Breast epithelium (tissue), 4 donors: Measurements from ENCODE around the gene MFSD12. TPM values are rescaled to one million over a fixed set of nuclear protein-coding genes. Genes with fewer than 3 reads are reported as not detected.
"Not testable (repeated sequence)": the region's sequence is repeated elsewhere in the genome, so short reads cannot be mapped to it uniquely, and the experiment has no call there.

Experiments
- DNase-seq, 2 donors: peaks; one replicate each; pipeline ENCODE4 v3.0.0-alpha.2; 2019; ENCODE audit warnings: low spot score in 2 of 2
- H3K27ac ChIP-seq, 2 donors: fragments of 200-600 bp; sonication (generic) in 1 of 2; one replicate each; pipeline ENCODE4 v1.5.1; 2016 to 2019; ENCODE audit warnings: mild to moderate bottlenecking in 1 of 2
- H3K27me3 ChIP-seq, 2 donors: fragments of 200-600 bp; sonication (generic) in 1 of 2; one replicate each; pipeline versions ENCODE4 v1.5.1 to v1.6.0; 2017 to 2019; ENCODE audit warnings: control low read depth in 1 of 2, mild to moderate bottlenecking in 1 of 2
- H3K36me3 ChIP-seq: fragments of 200-600 bp; one replicate; pipeline ENCODE4 v1.5.1; 2019
- H3K4me1 ChIP-seq, 2 donors: fragments of 200-600 bp; sonication (generic); one replicate each; pipeline ENCODE4 v1.5.1; 2016 to 2019; ENCODE audit warnings: control low read depth in 1 of 2
- H3K4me3 ChIP-seq, 3 donors: fragments of 200-600 bp; sonication (generic); 1 replicate in 2 of 3; 2 replicates in 1 of 3; pipeline ENCODE4 v1.5.1; 2016 to 2019; ENCODE audit warnings: mild to moderate bottlenecking in 3 of 3, moderate library complexity in 2 of 3
- H3K9me3 ChIP-seq, 2 donors: fragments of 200-600 bp; sonication (generic) in 1 of 2; one replicate each; pipeline ENCODE4 v1.5.1; 2016 to 2019; ENCODE audit warnings: control low read depth in 1 of 2
- CTCF ChIP-seq, 3 donors: fragments of 450-650 bp; IDR thresholded peaks; one replicate each; pipeline ENCODE4 v1.5.1; 2016 to 2017; ENCODE audit warnings: antibody characterized with exemption in 3 of 3, mild to moderate bottlenecking in 3 of 3, moderate library complexity in 3 of 3
- POLR2A ChIP-seq: fragments of 450-650 bp; IDR thresholded peaks from one replicate; pipeline ENCODE4 v1.6.1; 2016; ENCODE audit warnings: antibody characterized with exemption, mild to moderate bottlenecking, moderate library complexity
- POLR2AphosphoS5 ChIP-seq, 3 donors: sonication (generic); formaldehyde crosslinking; IDR thresholded peaks; one replicate each; pipeline ENCODE4 v1.6.1; 2017; ENCODE audit warnings: antibody characterized with exemption in 3 of 3
- intact Hi-C: fragments of 100-400 bp; cut with DNase I; formaldehyde crosslinking; loops from one replicate; pipeline ENCODE4 v1.15.1; 2023; ENCODE audit warnings: low total_unique reads
- total RNA-seq, 3 donors: library from RNA; depleted of rRNA; stranded (reverse); fragments of >200 nt; gene quantifications; one replicate each; pipeline ENCODE4 v1.1.0, GENCODE V29; 2016

MFSD12 gene
- total RNA-seq, 3 donors from 2014 or later: 44.5 to 50.9 (median 44.9) TPM

GRCh38 chr19:3572855-3573161, 15.4 kb upstream of the MFSD12 start, which contains the start of gene HMG20B:
HMG20B (plus strand) TSS chr19:3572944; CDS start chr19:3573310, 366 bp downstream.
- intact Hi-C loops: no loop called here
- Histone ChIP-seq H3K27ac (peak within 1 kb of the TSS; percentile 89 to 92), H3K36me3 (no peaks in the 10 kb centered on the region), H3K27me3 (no peaks in the 10 kb centered on the region), H3K4me3 (peak within 1 kb of the TSS; percentile 90 to 96 (median 95)), H3K4me1 (no peaks in the 10 kb centered on the region), H3K9me3 (no peaks in the 10 kb centered on the region)
- TF ChIP-seq POLR2A: peak; percentile 13
- TF ChIP-seq POLR2AphosphoS5 (IDR thresholded peaks at IDR 0.05): no peak
- no peak for DNase-seq

GRCh38 chr19:3572132-3572854, 14.9 kb upstream of the MFSD12 start:
- DNase-seq: peak; percentile 100
- H3K9me3 ChIP-seq: no peaks in the 10 kb centered on the region
- H3K4me1 ChIP-seq: no peaks in the 10 kb centered on the region
- TF ChIP-seq POLR2A (no peak), POLR2AphosphoS5 (IDR thresholded peaks at IDR 0.05) (peak in 1 of 3 donors; percentile 50), CTCF (IDR thresholded peaks at IDR 0.05) (no peak)
- no peaks in the 10 kb centered on the region for H3K27me3 ChIP-seq
- H3K36me3 ChIP-seq: no peaks in the 10 kb centered on the region
- H3K27ac ChIP-seq: peak overlapping the region; percentile 76 to 92
- peak overlapping the region; percentile 90 to 96 (median 95) for H3K4me3 ChIP-seq
- intact Hi-C loops: no loop called here

DNA sequence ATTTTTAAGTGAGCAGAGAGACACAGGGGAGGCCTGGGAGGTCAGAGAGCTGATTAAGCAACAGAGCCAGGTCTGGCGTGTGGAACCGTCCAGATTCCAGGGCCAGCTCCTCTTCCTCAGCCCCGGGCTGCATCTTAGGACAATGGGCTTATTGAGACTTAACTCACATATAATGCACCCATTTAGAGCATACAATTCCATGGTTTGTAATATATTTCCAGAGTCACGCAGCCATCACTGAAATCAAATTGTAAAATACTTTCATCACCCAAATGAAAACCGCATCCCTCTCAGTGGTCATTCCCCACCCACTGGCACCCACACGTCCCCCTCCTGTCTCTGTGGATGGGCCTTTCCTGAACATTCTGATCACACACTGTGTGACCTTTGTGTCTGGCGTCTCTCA, 13.2 kb upstream of the MFSD12 start:
- H3K9me3 ChIP-seq: no peaks in the 10 kb centered on the region
- TF ChIP-seq POLR2AphosphoS5 (IDR thresholded peaks at IDR 0.05) (peak in 1 of 3 donors; percentile 28), CTCF (IDR thresholded peaks at IDR 0.05) (no peak), POLR2A (no peak)
- intact Hi-C loops: no loop called here
- no peak overlapping the region for H3K4me3 ChIP-seq
- H3K4me1 ChIP-seq: no peaks in the 10 kb centered on the region
- H3K27me3 ChIP-seq: no peaks in the 10 kb centered on the region
- no peaks in the 10 kb centered on the region for H3K36me3 ChIP-seq
- DNase-seq: peak in 1 of 2 donors; percentile 86
- peak overlapping the region; percentile 64 to 76 for H3K27ac ChIP-seq

GRCh38 chr19:3570042-3570441, 12.7 kb upstream of the MFSD12 start:
- H3K4me3 ChIP-seq, intact Hi-C loops, H3K9me3 ChIP-seq, DNase-seq, H3K27me3 ChIP-seq, H3K36me3 ChIP-seq, H3K4me1 ChIP-seq: not testable (repeated sequence)
- peak overlapping the region in 1 of 2 donors; percentile 76 for H3K27ac ChIP-seq

- intact Hi-C loops: no loop called here
- no peaks in the 10 kb centered on the region for H3K4me1 ChIP-seq
- no peaks in the 10 kb centered on the region for H3K27me3 ChIP-seq
- H3K27ac ChIP-seq: no peak overlapping the region
- no peaks in the 10 kb centered on the region for H3K9me3 ChIP-seq
- no peaks in the 10 kb centered on the region for H3K36me3 ChIP-seq
- no peak for DNase-seq
- no peak overlapping the region for H3K4me3 ChIP-seq
- TF ChIP-seq CTCF (IDR thresholded peaks at IDR 0.05): no peak
- no peak for TF ChIP-seq POLR2A
- no peak for TF ChIP-seq POLR2AphosphoS5 (IDR thresholded peaks at IDR 0.05)
Measured at GRCh38 chr19:3565139-3565538, 7.8 kb upstream of the MFSD12 start.

- no peaks in the 10 kb centered on the region for H3K36me3 ChIP-seq
- no peak overlapping the region for H3K27ac ChIP-seq
- intact Hi-C loops: no loop called here
- no peak for DNase-seq
- TF ChIP-seq CTCF (IDR thresholded peaks at IDR 0.05) (no peak), POLR2A (no peak), POLR2AphosphoS5 (IDR thresholded peaks at IDR 0.05) (no peak)
- H3K27me3 ChIP-seq: no peaks in the 10 kb centered on the region
- H3K4me1 ChIP-seq: no peaks in the 10 kb centered on the region
- H3K9me3 ChIP-seq: no peaks in the 10 kb centered on the region
- H3K4me3 ChIP-seq: no peak overlapping the region
Measured at GRCh38 chr19:3563709-3564524, 6.5 kb upstream of the MFSD12 start.
